ENCODE data around the gene TEX13D. TPM values are rescaled to one million over a fixed set of nuclear protein-coding genes. Genes with fewer than 3 reads are reported as not detected.

TEX13D gene
- total and polyA plus RNA-seq, 2 of the 8 experiments (the other 6 are each of a cell fraction or from before 2014, with no cell fraction given): 0.03 to 0.07 TPM

DNA sequence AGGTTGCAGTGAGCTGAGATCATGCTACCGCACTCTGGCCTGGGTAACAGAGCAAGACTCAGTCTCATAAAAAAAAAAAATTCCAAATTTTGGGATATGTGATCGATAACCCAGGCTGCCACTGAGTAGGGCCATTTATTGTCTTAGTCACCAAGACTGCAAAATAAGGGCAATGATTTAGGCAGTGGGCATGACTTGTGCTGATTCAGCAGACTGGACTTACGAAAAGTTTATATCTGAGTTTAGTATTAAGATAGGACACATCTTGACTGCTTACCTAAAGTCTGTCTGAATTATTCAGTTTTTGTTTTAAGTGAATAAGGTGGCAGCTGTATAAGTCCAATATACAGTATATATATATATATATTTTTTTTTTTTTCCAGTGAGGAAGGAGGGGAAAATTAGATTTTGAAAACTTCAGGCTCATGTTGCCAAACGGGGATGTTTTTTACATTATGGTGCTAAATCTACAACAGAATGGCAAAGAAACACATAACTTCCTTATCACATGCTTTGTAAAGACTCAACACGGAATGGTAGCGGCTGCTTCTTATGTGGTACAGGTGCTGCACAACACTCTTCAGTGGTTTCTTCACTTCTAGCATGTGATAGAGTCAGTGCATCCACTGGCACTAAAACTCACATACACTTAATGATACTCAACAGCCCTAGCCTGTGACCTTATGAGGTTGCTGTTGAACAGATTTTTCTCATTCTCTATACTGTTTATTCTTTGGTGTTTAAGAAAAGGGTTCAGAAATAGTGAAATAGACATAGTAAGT lies 6.5 kb downstream of the TEX13D start (continued):
- TF ChIP-seq, protein P1, sequence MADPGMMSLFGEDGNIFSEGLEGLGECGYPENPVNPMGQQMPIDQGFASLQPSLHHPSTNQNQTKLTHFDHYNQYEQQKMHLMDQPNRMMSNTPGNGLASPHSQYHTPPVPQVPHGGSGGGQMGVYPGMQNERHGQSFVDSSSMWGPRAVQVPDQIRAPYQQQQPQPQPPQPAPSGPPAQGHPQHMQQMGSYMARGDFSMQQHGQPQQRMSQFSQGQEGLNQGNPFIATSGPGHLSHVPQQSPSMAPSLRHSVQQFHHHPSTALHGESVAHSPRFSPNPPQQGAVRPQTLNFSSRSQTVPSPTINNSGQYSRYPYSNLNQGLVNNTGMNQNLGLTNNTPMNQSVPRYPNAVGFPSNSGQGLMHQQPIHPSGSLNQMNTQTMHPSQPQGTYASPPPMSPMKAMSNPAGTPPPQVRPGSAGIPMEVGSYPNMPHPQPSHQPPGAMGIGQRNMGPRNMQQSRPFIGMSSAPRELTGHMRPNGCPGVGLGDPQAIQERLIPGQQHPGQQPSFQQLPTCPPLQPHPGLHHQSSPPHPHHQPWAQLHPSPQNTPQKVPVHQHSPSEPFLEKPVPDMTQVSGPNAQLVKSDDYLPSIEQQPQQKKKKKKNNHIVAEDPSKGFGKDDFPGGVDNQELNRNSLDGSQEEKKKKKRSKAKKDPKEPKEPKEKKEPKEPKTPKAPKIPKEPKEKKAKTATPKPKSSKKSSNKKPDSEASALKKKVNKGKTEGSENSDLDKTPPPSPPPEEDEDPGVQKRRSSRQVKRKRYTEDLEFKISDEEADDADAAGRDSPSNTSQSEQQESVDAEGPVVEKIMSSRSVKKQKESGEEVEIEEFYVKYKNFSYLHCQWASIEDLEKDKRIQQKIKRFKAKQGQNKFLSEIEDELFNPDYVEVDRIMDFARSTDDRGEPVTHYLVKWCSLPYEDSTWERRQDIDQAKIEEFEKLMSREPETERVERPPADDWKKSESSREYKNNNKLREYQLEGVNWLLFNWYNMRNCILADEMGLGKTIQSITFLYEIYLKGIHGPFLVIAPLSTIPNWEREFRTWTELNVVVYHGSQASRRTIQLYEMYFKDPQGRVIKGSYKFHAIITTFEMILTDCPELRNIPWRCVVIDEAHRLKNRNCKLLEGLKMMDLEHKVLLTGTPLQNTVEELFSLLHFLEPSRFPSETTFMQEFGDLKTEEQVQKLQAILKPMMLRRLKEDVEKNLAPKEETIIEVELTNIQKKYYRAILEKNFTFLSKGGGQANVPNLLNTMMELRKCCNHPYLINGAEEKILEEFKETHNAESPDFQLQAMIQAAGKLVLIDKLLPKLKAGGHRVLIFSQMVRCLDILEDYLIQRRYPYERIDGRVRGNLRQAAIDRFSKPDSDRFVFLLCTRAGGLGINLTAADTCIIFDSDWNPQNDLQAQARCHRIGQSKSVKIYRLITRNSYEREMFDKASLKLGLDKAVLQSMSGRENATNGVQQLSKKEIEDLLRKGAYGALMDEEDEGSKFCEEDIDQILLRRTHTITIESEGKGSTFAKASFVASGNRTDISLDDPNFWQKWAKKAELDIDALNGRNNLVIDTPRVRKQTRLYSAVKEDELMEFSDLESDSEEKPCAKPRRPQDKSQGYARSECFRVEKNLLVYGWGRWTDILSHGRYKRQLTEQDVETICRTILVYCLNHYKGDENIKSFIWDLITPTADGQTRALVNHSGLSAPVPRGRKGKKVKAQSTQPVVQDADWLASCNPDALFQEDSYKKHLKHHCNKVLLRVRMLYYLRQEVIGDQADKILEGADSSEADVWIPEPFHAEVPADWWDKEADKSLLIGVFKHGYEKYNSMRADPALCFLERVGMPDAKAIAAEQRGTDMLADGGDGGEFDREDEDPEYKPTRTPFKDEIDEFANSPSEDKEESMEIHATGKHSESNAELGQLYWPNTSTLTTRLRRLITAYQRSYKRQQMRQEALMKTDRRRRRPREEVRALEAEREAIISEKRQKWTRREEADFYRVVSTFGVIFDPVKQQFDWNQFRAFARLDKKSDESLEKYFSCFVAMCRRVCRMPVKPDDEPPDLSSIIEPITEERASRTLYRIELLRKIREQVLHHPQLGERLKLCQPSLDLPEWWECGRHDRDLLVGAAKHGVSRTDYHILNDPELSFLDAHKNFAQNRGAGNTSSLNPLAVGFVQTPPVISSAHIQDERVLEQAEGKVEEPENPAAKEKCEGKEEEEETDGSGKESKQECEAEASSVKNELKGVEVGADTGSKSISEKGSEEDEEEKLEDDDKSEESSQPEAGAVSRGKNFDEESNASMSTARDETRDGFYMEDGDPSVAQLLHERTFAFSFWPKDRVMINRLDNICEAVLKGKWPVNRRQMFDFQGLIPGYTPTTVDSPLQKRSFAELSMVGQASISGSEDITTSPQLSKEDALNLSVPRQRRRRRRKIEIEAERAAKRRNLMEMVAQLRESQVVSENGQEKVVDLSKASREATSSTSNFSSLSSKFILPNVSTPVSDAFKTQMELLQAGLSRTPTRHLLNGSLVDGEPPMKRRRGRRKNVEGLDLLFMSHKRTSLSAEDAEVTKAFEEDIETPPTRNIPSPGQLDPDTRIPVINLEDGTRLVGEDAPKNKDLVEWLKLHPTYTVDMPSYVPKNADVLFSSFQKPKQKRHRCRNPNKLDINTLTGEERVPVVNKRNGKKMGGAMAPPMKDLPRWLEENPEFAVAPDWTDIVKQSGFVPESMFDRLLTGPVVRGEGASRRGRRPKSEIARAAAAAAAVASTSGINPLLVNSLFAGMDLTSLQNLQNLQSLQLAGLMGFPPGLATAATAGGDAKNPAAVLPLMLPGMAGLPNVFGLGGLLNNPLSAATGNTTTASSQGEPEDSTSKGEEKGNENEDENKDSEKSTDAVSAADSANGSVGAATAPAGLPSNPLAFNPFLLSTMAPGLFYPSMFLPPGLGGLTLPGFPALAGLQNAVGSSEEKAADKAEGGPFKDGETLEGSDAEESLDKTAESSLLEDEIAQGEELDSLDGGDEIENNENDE (IDR thresholded peaks at IDR 0.05; ENCODE audit: insufficient replicate concordance, low read length): no peak
